ENCODE results near the gene MLLT11. TPM values are rescaled to one million over a fixed set of nuclear protein-coding genes. Genes with fewer than 3 reads are reported as not detected.

The MLLT11 gene
- total RNA-seq, 8 experiments from 2014 or later = 3.3 to 201 (median 110) TPM

- in situ Hi-C loops (cut with MboI; ENCODE audit: low pct_unique_long_range_greater_than_20kb in 2 of 9, low sequenced_read_pairs in 9 of 9, unreplicated experiment in 9 of 9) = no loop called here
- 0 to 2% (median 0%) methylated on average over 1 to 20 of the region's 29 CpGs; no CpG with 5 or more reads in 4 of the 10 experiments for WGBS, 10 experiments
- H3K27ac ChIP-seq = peak within 1 kb of the TSS; percentile 96
- peak within 1 kb of the TSS; percentile 58 to 82 (median 75) for H3K4me3 ChIP-seq
- ATAC-seq (replicated peaks in 6 of 8) = peak; percentile 63 to 85 (median 81)
- H3K4me1 ChIP-seq (replicated peaks in 1 of 2) = peaks cover 21 to 24% of the 10 kb centered on the region in 2 donors
Observed at GRCh38 chr1:151047591-151047924, 12.6 kb upstream of the MLLT11 start, which contains the start of gene C1orf56. Gene C1orf56 (plus strand): TSS chr1:151047751. CDS start chr1:151047848, 97 bp downstream.

- peak; percentile 71 to 83 (median 78) for ATAC-seq (replicated peaks in 6 of 8)
- in situ Hi-C loops (cut with MboI; ENCODE audit: low pct_unique_long_range_greater_than_20kb in 2 of 9, low sequenced_read_pairs in 9 of 9, unreplicated experiment in 9 of 9) = no loop called here
- peak overlapping the region; percentile 96 for H3K27ac ChIP-seq
- H3K4me1 ChIP-seq (replicated peaks in 1 of 2) = peaks cover 21 to 24% of the 10 kb centered on the region in 2 donors
- peak overlapping the region; percentile 58 to 82 (median 75) for H3K4me3 ChIP-seq
- 0 to 8% (median 0%) methylated on average over 1 to 20 of the region's 48 CpGs; no CpG with 5 or more reads in 3 of the 10 experiments for WGBS, 10 experiments
Observed at GRCh38 chr1:151047925-151048644, 12.1 kb upstream of the MLLT11 start.

- H3K4me3 ChIP-seq = peak overlapping the region; percentile 58 to 82 (median 75)
- in situ Hi-C loops (cut with MboI; ENCODE audit: low pct_unique_long_range_greater_than_20kb in 2 of 9, low sequenced_read_pairs in 9 of 9, unreplicated experiment in 9 of 9) = no loop called here
- 0 to 100% (median 49%) methylated on average over 1 to 3 of the region's 3 CpGs; no CpG with 5 or more reads in 2 of the 10 experiments for WGBS, 10 experiments
- ATAC-seq (replicated peaks in 6 of 8) = no peak
- H3K4me1 ChIP-seq (replicated peaks in 1 of 2) = peaks cover 21 to 24% of the 10 kb centered on the region in 2 donors
- peak overlapping the region; percentile 96 for H3K27ac ChIP-seq
Observed at GRCh38 chr1:151048645-151049032, 11.6 kb upstream of the MLLT11 start.

GRCh38 chr1:151049458-151049857 is 10.7 kb upstream of the MLLT11 start:
- H3K27ac ChIP-seq = no peak overlapping the region
- WGBS, 10 experiments = 78 to 100% (median 100%) methylated on average over 1 to 5 of the region's 5 CpGs; no CpG with 5 or more reads in 5 of the 10 experiments
- H3K4me3 ChIP-seq = peak overlapping the region in 3 of 5 donors; percentile 1 to 78 (median 65)
- H3K4me1 ChIP-seq (replicated peaks in 1 of 2) = peaks cover 21 to 24% of the 10 kb centered on the region in 2 donors
- in situ Hi-C loops (cut with MboI; ENCODE audit: low pct_unique_long_range_greater_than_20kb in 2 of 9, low sequenced_read_pairs in 9 of 9, unreplicated experiment in 9 of 9) = no loop called here
- no peak for ATAC-seq (replicated peaks in 6 of 8)

GRCh38 chr1:151050051-151050688 is 10.0 kb upstream of the MLLT11 start:
- 71 to 100% (median 100%) methylated on average over 1 to 2 of the region's 2 CpGs for WGBS, 10 experiments
- Histone ChIP-seq H3K4me3 (no peak overlapping the region), H3K4me1 (replicated peaks in 1 of 2) (peaks cover 21 to 24% of the 10 kb centered on the region in 2 donors), H3K27ac (no peak overlapping the region)
- ATAC-seq (replicated peaks in 6 of 8) = no peak
- in situ Hi-C loops (cut with MboI; ENCODE audit: low pct_unique_long_range_greater_than_20kb in 2 of 9, low sequenced_read_pairs in 9 of 9, unreplicated experiment in 9 of 9) = loop anchor here in 1 of 9 experiments (25.0 kb wide), 1 partner anchor 112 kb away; the partner anchor contains the start of genes LYSMD1, SCNM1 and TNFAIP8L2

- Histone ChIP-seq H3K4me1 (replicated peaks in 1 of 2) (peaks cover 21 to 24% of the 10 kb centered on the region in 2 donors), H3K4me3 (no peak overlapping the region), H3K27ac (no peak overlapping the region)
- in situ Hi-C loops (cut with MboI; ENCODE audit: low pct_unique_long_range_greater_than_20kb in 2 of 9, low sequenced_read_pairs in 9 of 9, unreplicated experiment in 9 of 9) = loop anchor here in 1 of 9 experiments (25.0 kb wide), 1 partner anchor 111 kb away; the partner anchor contains the start of genes LYSMD1, SCNM1 and TNFAIP8L2
- WGBS, 10 experiments = 40 to 100% (median 77%) methylated on average over 1 to 2 of the region's 2 CpGs; no CpG with 5 or more reads in 2 of the 10 experiments
- ATAC-seq (replicated peaks in 6 of 8) = no peak
Observed at GRCh38 chr1:151051356-151052009, 8.7 kb upstream of the MLLT11 start.

GRCh38 chr1:151054971-151055547 is 5.1 kb upstream of the MLLT11 start:
- 71 to 100% (median 85%) methylated on average over 1 to 4 of the region's 4 CpGs; no CpG with 5 or more reads in 3 of the 10 experiments for WGBS, 10 experiments
- Histone ChIP-seq H3K4me1 (replicated peaks in 1 of 2) (peaks cover 14 to 16% of the 10 kb centered on the region in 2 donors), H3K4me3 (no peak overlapping the region), H3K27ac (no peak overlapping the region)
- ATAC-seq (replicated peaks in 6 of 8) = no peak
- in situ Hi-C loops (cut with MboI; ENCODE audit: low pct_unique_long_range_greater_than_20kb in 2 of 9, low sequenced_read_pairs in 9 of 9, unreplicated experiment in 9 of 9) = loop anchor here in 1 of 9 experiments (25.0 kb wide), 1 partner anchor 107 kb away; the partner anchor contains the start of genes LYSMD1, SCNM1 and TNFAIP8L2

- in situ Hi-C loops (cut with MboI; ENCODE audit: low pct_unique_long_range_greater_than_20kb in 2 of 9, low sequenced_read_pairs in 9 of 9, unreplicated experiment in 9 of 9) = loop anchor here in 1 of 9 experiments (25.0 kb wide), 1 partner anchor 107 kb away; the partner anchor contains the start of genes LYSMD1, SCNM1 and TNFAIP8L2
- no peak overlapping the region for H3K4me3 ChIP-seq
- H3K27ac ChIP-seq = no peak overlapping the region
- ATAC-seq (replicated peaks in 6 of 8) = no peak
- WGBS, 10 experiments = 100% methylated on average over 1 of the region's 2 CpGs; no CpG with 5 or more reads in 6 of the 10 experiments
- peaks cover 10 to 12% of the 10 kb centered on the region in 2 donors for H3K4me1 ChIP-seq (replicated peaks in 1 of 2)
Observed at GRCh38 chr1:151055581-151055980, 4.6 kb upstream of the MLLT11 start.

GRCh38 chr1:151056149-151056548 is 4.0 kb upstream of the MLLT11 start:
- H3K4me1 ChIP-seq (replicated peaks in 1 of 2) = peaks cover 10 to 12% of the 10 kb centered on the region in 2 donors
- no peak for ATAC-seq (replicated peaks in 6 of 8)
- H3K27ac ChIP-seq = no peak overlapping the region
- in situ Hi-C loops (cut with MboI; ENCODE audit: low pct_unique_long_range_greater_than_20kb in 2 of 9, low sequenced_read_pairs in 9 of 9, unreplicated experiment in 9 of 9) = loop anchor here in 1 of 9 experiments (25.0 kb wide), 1 partner anchor 106 kb away; the partner anchor contains the start of genes LYSMD1, SCNM1 and TNFAIP8L2
- 0 to 78% (median 53%) methylated on average over 1 to 2 of the region's 2 CpGs; no CpG with 5 or more reads in 2 of the 10 experiments for WGBS, 10 experiments
- no peak overlapping the region for H3K4me3 ChIP-seq

GRCh38 chr1:151058692-151059091 is 1.5 kb upstream of the MLLT11 start:
- in situ Hi-C loops (cut with MboI; ENCODE audit: low pct_unique_long_range_greater_than_20kb in 2 of 9, low sequenced_read_pairs in 9 of 9, unreplicated experiment in 9 of 9) = loop anchor here in 1 of 9 experiments (25.0 kb wide), 1 partner anchor 104 kb away; the partner anchor contains the start of genes LYSMD1, SCNM1 and TNFAIP8L2
- ATAC-seq (replicated peaks in 6 of 8) = peak in 7 of 8 experiments; percentile 1 to 12 (median 4)
- WGBS, 10 experiments = 0 to 7% (median 2%) methylated on average over 2 to 7 of the region's 10 CpGs; no CpG with 5 or more reads in 4 of the 10 experiments

GRCh38 chr1:151059109-151060006 is 839 bp upstream of the MLLT11 start, which contains the start of gene CDC42SE1:
Gene CDC42SE1 (minus strand): TSS chr1:151059622. CDS start chr1:151055730, 3,892 bp downstream.
- Histone ChIP-seq H3K4me3 (peak within 1 kb of the TSS; percentile 86 to 99 (median 94)), H3K4me1 (replicated peaks in 1 of 2) (peaks cover 28 to 31% of the 10 kb centered on the region in 2 donors), H3K27ac (peak within 1 kb of the TSS; percentile 90 to 95)
- 0 to 2% (median 0%) methylated on average over 1 to 28 of the region's 58 CpGs; no CpG with 5 or more reads in 4 of the 10 experiments for WGBS, 10 experiments
- in situ Hi-C loops (cut with MboI; ENCODE audit: low pct_unique_long_range_greater_than_20kb in 2 of 9, low sequenced_read_pairs in 9 of 9, unreplicated experiment in 9 of 9) = loop anchor here in 1 of 9 experiments (25.0 kb wide), 1 partner anchor 103 kb away; the partner anchor contains the start of genes LYSMD1, SCNM1 and TNFAIP8L2
- ATAC-seq (replicated peaks in 6 of 8) = peak; percentile 85 to 97 (median 86)

More at GRCh38 chr1:151058692-151059091, 1.5 kb upstream of the MLLT11 start:
- Histone ChIP-seq H3K4me1 (replicated peaks in 1 of 2) (peaks cover 23 to 24% of the 10 kb centered on the region in 2 donors), H3K27ac (peak overlapping the region; percentile 90 to 95), H3K4me3 (peak overlapping the region; percentile 86 to 99 (median 94))

Data from motor neuron (in vitro differentiated cells).